Endothelial cell of umbilical vein (primary cell): ENCODE results near the gene HPS3. TPM values are rescaled to one million over a fixed set of nuclear protein-coding genes. Genes with fewer than 3 reads are reported as not detected.

Experiments used
- BruUV-seq: library from RNA; stranded (reverse); fragments of 400-500 nt; replicated peaks from 2 replicates; lab custom pipeline; 2021; lab: Mats Ljungman, UMichigan
- CTCF ChIA-PET: fragments of 300-600, 350-600 bp; sonication (Branson Sonifier 250); formaldehyde crosslinking; loops from one replicate; lab custom pipeline; 2021; ENCODE audit warnings: antibody characterized with exemption, inconsistent platforms; lab: Charles Lee
- POLR2A ChIA-PET: fragments of 300-600, 350-600 bp; sonication (Branson Sonifier 250); formaldehyde crosslinking; loops from one replicate; lab custom pipeline; 2021; ENCODE audit warnings: antibody characterized with exemption, inconsistent platforms; lab: Charles Lee
- DNase-seq: peaks from one replicate; pipeline ENCODE4 v3.0.0-alpha.2; 2011; ENCODE audit warnings: low read depth, low spot score
- FAIRE-seq: peaks from 2 replicates; lab custom pipeline; 2011; peaks lifted over from hg19 to GRCh38; lab: Jason Lieb, UNC
- H2AFZ ChIP-seq: 2 replicates; pipeline ENCODE4 v1.6.0; 2012; ENCODE audit warnings: low read depth, low read length, control low read depth, inconsistent platforms
- H3K27ac ChIP-seq: 2 replicates; pipeline ENCODE4 v1.5.1; 2011; ENCODE audit warnings: low read depth, mild to moderate bottlenecking, control low read depth, low read length, moderate library complexity; ENCODE audit not compliant: insufficient read depth
- H3K27me3 ChIP-seq, 2 experiments: 2 replicates each; pipeline versions ENCODE4 v1.6.0 to v1.6.1; 2011; ENCODE audit warnings: low read length in 2 of 2, mixed read lengths in 1 of 2; ENCODE audit not compliant: control insufficient read depth in 2 of 2, insufficient read depth in 2 of 2
- H3K36me3 ChIP-seq, 2 experiments: 2 replicates in 1 of 2; 3 replicates in 1 of 2; pipeline ENCODE4 v1.5.1; 2011; ENCODE audit warnings: low read length in 2 of 2, mild to moderate bottlenecking in 1 of 2, moderate library complexity in 1 of 2; ENCODE audit not compliant: control insufficient read depth in 2 of 2, insufficient read depth in 2 of 2; ENCODE audit errors: extremely low read depth in 1 of 2
- H3K4me1 ChIP-seq: 3 replicates; pipeline ENCODE4 v1.5.1; 2011; ENCODE audit warnings: mild to moderate bottlenecking, low read length; ENCODE audit not compliant: control insufficient read depth, insufficient read depth; ENCODE audit errors: extremely low read depth
- H3K4me2 ChIP-seq: 2 replicates; pipeline ENCODE4 v1.6.1; 2011; ENCODE audit warnings: low read length, control low read depth, mixed read lengths; ENCODE audit not compliant: insufficient read depth
- H3K4me3 ChIP-seq, 3 experiments: fragments of 200-600 bp in 1 of 3; sonication (generic), shearing (Covaris generic) in 1 of 3; replicated peaks in 1 of 3; 2 replicates each; pipeline ENCODE4 v1.5.1; 2011 to 2016; ENCODE audit warnings: control low read depth in 3 of 3, low read length in 3 of 3, mild to moderate bottlenecking in 2 of 3, inconsistent platforms in 1 of 3, low read depth in 1 of 3, moderate library complexity in 1 of 3; ENCODE audit not compliant: insufficient read depth in 1 of 3
- H3K79me2 ChIP-seq: 2 replicates; pipeline ENCODE4 v1.6.0; 2012; ENCODE audit warnings: low read length, inconsistent platforms; ENCODE audit not compliant: control insufficient read depth, insufficient read depth
- H3K9ac ChIP-seq: replicated peaks from 2 replicates; pipeline ENCODE3; 2011; ENCODE audit warnings: low read length, control low read depth; ENCODE audit not compliant: insufficient read depth; ENCODE audit errors: extremely low read depth
- H3K9me1 ChIP-seq: replicated peaks from 3 replicates; pipeline ENCODE4 v1.6.0; 2011; ENCODE audit warnings: mild to moderate bottlenecking, low read length; ENCODE audit not compliant: control insufficient read depth, insufficient read depth; ENCODE audit errors: extremely low read depth
- H3K9me3 ChIP-seq: replicated peaks from 2 replicates; pipeline ENCODE4 v1.5.1; 2012; ENCODE audit warnings: low read length, inconsistent platforms; ENCODE audit not compliant: control insufficient read depth, insufficient read depth
- H4K20me1 ChIP-seq: replicated peaks from 2 replicates; pipeline ENCODE3; 2011; ENCODE audit warnings: mild to moderate bottlenecking, low read length; ENCODE audit not compliant: control insufficient read depth, insufficient read depth; ENCODE audit errors: extremely low read depth
- EZH2 ChIP-seq: IDR thresholded peaks from 2 replicates; pipeline ENCODE4 v1.6.1; 2012; ENCODE audit warnings: borderline replicate concordance, low read depth, mild to moderate bottlenecking, moderate library complexity, low read length, inconsistent platforms; ENCODE audit not compliant: severe bottlenecking
- GATA2 ChIP-seq: IDR thresholded peaks from 2 replicates; pipeline ENCODE4 v1.7.0; 2011; ENCODE audit warnings: low read depth, mild to moderate bottlenecking, moderate library complexity, mixed read lengths, low read length; ENCODE audit not compliant: insufficient read length, insufficient read depth
- JUN ChIP-seq: IDR thresholded peaks from 2 replicates; pipeline ENCODE4 v1.6.1; 2011; ENCODE audit warnings: borderline replicate concordance, low read depth; ENCODE audit not compliant: insufficient read length, insufficient read depth
- MYC ChIP-seq: IDR thresholded peaks from one replicate; pipeline ENCODE4 v1.6.1; 2011; ENCODE audit warnings: mild to moderate bottlenecking, low read depth, low read length
- POLR2A ChIP-seq: IDR thresholded peaks from 2 replicates; pipeline ENCODE4 v1.6.1; 2012; ENCODE audit warnings: low read depth, mild to moderate bottlenecking, control low read depth, low read length
- POLR2AphosphoS5 ChIP-seq: IDR thresholded peaks from 2 replicates; pipeline ENCODE4 v1.6.1; 2012; ENCODE audit warnings: low read depth, mild to moderate bottlenecking, control low read depth, low read length, moderate library complexity; ENCODE audit not compliant: insufficient read depth
- dilution Hi-C: fragments of 300-500 bp; cut with MboI; formaldehyde crosslinking; loops from one replicate; pipeline ENCODE4 v1.15.0; 2019; ENCODE audit warnings: low sequenced_read_pairs; ENCODE audit not compliant: extremely low pct_ligation_motif_present
- intact Hi-C: fragments of 100-400 bp; cut with micrococcal nuclease; formaldehyde crosslinking; loops from one replicate; pipeline ENCODE4 v1.10.0; 2022
- polyA plus RNA-seq, 4 experiments: library from polyadenylated mRNA; depleted of rRNA in 3 of 4; stranded (reverse) in 3 of 4; unstranded in 1 of 4; fragments of >200 nt; gene quantifications; 2 replicates each; pipeline versions ENCODE4 v1.2.1 to v1.2.3, GENCODE V29; 2011 to 2012; ENCODE audit warnings: missing spikeins in 1 of 4
- total RNA-seq: library from RNA; stranded (reverse); gene quantifications from 2 replicates; pipeline ENCODE4 v1.2.3, GENCODE V29; 2021
- TF ChIP-seq, protein P1 (sequence below), 2 donors: IDR thresholded peaks; 1 replicate in 1 of 2; 2 replicates in 1 of 2; pipeline ENCODE4 v1.5.1; 2011; ENCODE audit warnings: low read length in 2 of 2, mild to moderate bottlenecking in 2 of 2, moderate library complexity in 2 of 2, control low read depth in 1 of 2, inconsistent platforms in 1 of 2, low read depth in 1 of 2; ENCODE audit not compliant: insufficient read depth in 1 of 2; ENCODE audit errors: extremely low read depth in 1 of 2
- TF ChIP-seq, protein P2 (sequence below): IDR thresholded peaks from 2 replicates; pipeline ENCODE4 v1.6.1; 2011; ENCODE audit not compliant: insufficient read depth, insufficient read length

Gene HPS3
- total and polyA plus RNA-seq, 2 donors (not counting 3 experiments of a cell fraction or from before 2014, with no cell fraction given): 8.8 to 16.1 TPM

DNA sequence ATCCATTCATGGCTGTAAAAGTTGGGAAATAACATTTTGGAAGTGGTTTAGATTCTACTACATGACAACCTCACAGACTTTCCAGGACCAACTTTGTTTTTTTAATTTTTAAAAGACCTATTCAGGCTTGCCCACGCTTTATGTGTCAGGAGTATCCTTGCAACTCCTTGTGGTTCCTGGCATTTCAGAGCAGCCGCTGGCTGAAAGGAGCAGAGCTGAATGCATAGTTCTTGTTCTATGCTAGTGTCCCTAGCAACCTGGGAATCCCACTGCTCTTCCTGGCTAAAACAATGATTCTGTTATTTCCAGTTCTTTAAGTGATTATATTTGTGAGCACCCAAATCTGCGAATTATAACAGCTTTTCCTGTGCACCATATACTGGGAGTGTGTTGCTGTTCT is 57.3 kb downstream of the HPS3 start:
- Histone ChIP-seq H3K4me2 (no peak overlapping the region), H3K4me3 (no peak overlapping the region), H3K27ac (no peak overlapping the region), H3K79me2 (no peaks in the 10 kb centered on the region), H4K20me1 (no peaks in the 10 kb centered on the region), H3K9me1 (no peaks in the 10 kb centered on the region), H3K9ac (no peak overlapping the region), H3K4me1 (no peaks in the 10 kb centered on the region), H3K36me3 (no peaks in the 10 kb centered on the region), H3K27me3 (no peaks in the 10 kb centered on the region), H2AFZ (no peak overlapping the region), H3K9me3 (no peaks in the 10 kb centered on the region)
- DNase-seq: no peak
- ChIA-PET CTCF (no interaction called here), POLR2A (no interaction called here)
- intact Hi-C loops (no loop called here), dilution Hi-C loops (no loop called here)
- no peak for TF ChIP-seq GATA2
- FAIRE-seq: no peak
- BruUV-seq: no TSS peak

DNA sequence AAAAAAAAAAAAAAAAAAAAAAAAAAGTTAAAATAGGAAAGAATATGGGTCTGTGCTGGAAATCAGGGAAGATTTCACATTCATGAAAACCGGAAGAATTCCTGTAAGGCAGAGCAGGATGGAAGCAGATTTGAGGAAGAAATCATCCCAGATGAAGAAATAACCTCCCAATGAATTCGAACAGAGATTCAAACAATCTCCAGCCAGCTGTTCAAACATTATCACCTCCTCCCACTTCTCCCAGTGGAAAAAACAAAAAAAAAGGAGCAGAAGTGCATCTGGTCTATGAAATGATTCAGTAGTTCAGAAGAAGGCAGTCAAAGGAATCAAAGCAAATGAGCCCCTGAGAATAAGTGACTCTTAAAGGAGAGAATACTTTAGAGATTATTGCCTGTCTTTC is 59.1 kb downstream of the HPS3 start:
- H3K4me1 ChIP-seq: no peaks in the 10 kb centered on the region
- H3K27me3 ChIP-seq: no peaks in the 10 kb centered on the region
- H3K9ac ChIP-seq: no peak overlapping the region
- no peak overlapping the region for H3K4me3 ChIP-seq
- intact Hi-C loops: no loop called here
- no peaks in the 10 kb centered on the region for H4K20me1 ChIP-seq
- POLR2A ChIA-PET: interaction anchor here (0.7 kb wide), 1 partner anchor 12 kb away, joined by 5 read pairs; no protein-coding TSS in a partner anchor
- H3K4me2 ChIP-seq: no peak overlapping the region
- no peak overlapping the region for H2AFZ ChIP-seq
- BruUV-seq: no TSS peak
- CTCF ChIA-PET: interaction anchor here (0.7 kb wide), 1 partner anchor 9 kb away, joined by 3 read pairs; no protein-coding TSS in a partner anchor
- no peaks in the 10 kb centered on the region for H3K9me3 ChIP-seq
- dilution Hi-C loops: no loop called here
- H3K36me3 ChIP-seq: no peaks in the 10 kb centered on the region
- FAIRE-seq (no peak), DNase-seq (no peak)
- no peaks in the 10 kb centered on the region for H3K9me1 ChIP-seq
- H3K27ac ChIP-seq: no peak overlapping the region
- no peaks in the 10 kb centered on the region for H3K79me2 ChIP-seq
- TF ChIP-seq, protein P1, sequence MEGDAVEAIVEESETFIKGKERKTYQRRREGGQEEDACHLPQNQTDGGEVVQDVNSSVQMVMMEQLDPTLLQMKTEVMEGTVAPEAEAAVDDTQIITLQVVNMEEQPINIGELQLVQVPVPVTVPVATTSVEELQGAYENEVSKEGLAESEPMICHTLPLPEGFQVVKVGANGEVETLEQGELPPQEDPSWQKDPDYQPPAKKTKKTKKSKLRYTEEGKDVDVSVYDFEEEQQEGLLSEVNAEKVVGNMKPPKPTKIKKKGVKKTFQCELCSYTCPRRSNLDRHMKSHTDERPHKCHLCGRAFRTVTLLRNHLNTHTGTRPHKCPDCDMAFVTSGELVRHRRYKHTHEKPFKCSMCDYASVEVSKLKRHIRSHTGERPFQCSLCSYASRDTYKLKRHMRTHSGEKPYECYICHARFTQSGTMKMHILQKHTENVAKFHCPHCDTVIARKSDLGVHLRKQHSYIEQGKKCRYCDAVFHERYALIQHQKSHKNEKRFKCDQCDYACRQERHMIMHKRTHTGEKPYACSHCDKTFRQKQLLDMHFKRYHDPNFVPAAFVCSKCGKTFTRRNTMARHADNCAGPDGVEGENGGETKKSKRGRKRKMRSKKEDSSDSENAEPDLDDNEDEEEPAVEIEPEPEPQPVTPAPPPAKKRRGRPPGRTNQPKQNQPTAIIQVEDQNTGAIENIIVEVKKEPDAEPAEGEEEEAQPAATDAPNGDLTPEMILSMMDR (IDR thresholded peaks at IDR 0.05; ENCODE audit: extremely low read depth in 1 of 2, insufficient read depth in 1 of 2, low read depth in 1 of 2, low read length in 2 of 2): no peak
- TF ChIP-seq GATA2 (no peak), JUN (no peak), POLR2AphosphoS5 (no peak), MYC (no peak), POLR2A (no peak), EZH2 (no peak)
- TF ChIP-seq, protein P2, sequence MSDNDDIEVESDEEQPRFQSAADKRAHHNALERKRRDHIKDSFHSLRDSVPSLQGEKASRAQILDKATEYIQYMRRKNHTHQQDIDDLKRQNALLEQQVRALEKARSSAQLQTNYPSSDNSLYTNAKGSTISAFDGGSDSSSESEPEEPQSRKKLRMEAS: no peak
